Measurements from ENCODE around the gene SFXN5. TPM values are rescaled to one million over a fixed set of nuclear protein-coding genes. Genes with fewer than 3 reads are reported as not detected.

The SFXN5 gene
- polyA plus RNA-seq, 2 of the 4 experiments (the other 2 are of a cell fraction): 16.7 to 19.6 TPM

DNA sequence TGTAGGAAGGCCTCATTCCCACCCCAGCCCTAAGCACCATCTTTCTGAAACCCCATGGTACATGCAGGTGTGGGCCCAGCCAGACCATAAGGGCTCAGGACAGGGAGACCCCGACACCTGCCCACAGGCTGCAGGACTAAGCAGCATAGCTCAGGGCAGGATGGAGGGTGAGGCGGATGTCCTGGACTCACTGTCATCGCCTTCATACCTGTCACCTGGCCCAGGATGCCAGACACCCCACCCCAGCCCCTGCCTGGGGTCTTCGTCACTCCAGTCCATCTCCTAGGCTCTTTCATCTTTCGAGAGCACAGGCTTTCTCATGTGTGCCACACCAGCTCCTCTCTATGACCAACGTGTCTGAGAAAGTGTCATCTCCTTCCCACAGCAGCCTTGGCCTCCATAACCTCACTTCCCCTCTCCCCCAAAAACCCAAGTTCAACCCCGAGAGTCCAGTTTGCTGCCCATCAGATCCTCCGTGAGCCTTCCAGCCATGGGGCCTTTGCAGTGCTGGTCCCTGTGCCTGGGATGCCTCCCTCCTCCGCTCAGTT lies 82.7 kb downstream of the SFXN5 start:
- H3K4me2 ChIP-seq: no peak overlapping the region
- POLR2A ChIA-PET: no interaction called here
- H3K27ac ChIP-seq: no peak overlapping the region
- TF ChIP-seq HOXB13 (CRISPR knock-in tag; IDR thresholded peaks at IDR 0.05; ENCODE audit: low read depth): no peak
- CTCF ChIA-PET: interaction anchor here (0.5 to 18.2 kb wide), 5 partner anchors 15 to 188 kb away, joined by 3 to 190 read pairs (median 15); no protein-coding TSS in a partner anchor
- WGBS (ENCODE audit: missing lambda C conversion rate): 82% methylated on average over 9 of the region's 9 CpGs
- DNase-seq (ENCODE audit: low read depth in 1 of 2, low spot score in 1 of 2) (no peak), FAIRE-seq (no peak), ATAC-seq (no peak)
- no peaks in the 10 kb centered on the region for H3K9me3 ChIP-seq
- H3K4me1 ChIP-seq: no peaks in the 10 kb centered on the region
- H3K4me3 ChIP-seq: no peak overlapping the region

DNA sequence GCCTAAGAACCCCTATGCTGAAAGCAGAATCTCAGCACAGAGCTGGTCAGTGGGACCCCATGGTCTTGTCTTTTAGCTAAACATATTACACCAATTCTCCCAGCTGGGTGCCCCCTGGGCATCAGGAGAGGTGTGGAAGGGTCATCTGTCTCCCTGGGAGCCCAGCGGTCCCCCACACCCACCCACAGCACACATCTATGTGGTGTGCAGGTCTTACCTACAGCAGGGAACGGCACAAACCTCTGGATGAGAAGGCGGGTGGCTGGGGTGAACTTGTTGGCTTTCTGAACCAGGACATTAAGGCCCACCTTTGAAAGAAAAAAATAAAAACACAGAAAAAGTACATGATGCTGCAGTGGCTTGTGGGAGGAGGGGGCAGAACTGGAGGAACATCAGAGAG lies 83.5 kb downstream of the SFXN5 start:
- 93% methylated on average over 3 of the region's 3 CpGs for WGBS (ENCODE audit: missing lambda C conversion rate)
- DNase-seq (ENCODE audit: low read depth in 1 of 2, low spot score in 1 of 2) (no peak), FAIRE-seq (no peak), ATAC-seq (no peak)
- no peak overlapping the region for H3K4me3 ChIP-seq
- POLR2A ChIA-PET: no interaction called here
- no peak overlapping the region for H3K4me2 ChIP-seq
- H3K9me3 ChIP-seq: no peaks in the 10 kb centered on the region
- CTCF ChIA-PET: interaction anchor here (0.7 to 18.2 kb wide), 6 partner anchors 14 to 207 kb away, joined by 3 to 190 read pairs (median 10); no protein-coding TSS in a partner anchor
- H3K4me1 ChIP-seq: no peaks in the 10 kb centered on the region
- no peak overlapping the region for H3K27ac ChIP-seq
- no peak for TF ChIP-seq FOSL2 (IDR thresholded peaks at IDR 0.05)
- TF ChIP-seq FOSL2 (CRISPR knock-in tag; IDR thresholded peaks at IDR 0.05): no peak
- TF ChIP-seq POLR2AphosphoS2 (conservative IDR thresholded peaks at IDR 0.05; ENCODE audit: low read length): no peak
- no peak for TF ChIP-seq REST (IDR thresholded peaks at IDR 0.05)
- TF ChIP-seq, protein P1, sequence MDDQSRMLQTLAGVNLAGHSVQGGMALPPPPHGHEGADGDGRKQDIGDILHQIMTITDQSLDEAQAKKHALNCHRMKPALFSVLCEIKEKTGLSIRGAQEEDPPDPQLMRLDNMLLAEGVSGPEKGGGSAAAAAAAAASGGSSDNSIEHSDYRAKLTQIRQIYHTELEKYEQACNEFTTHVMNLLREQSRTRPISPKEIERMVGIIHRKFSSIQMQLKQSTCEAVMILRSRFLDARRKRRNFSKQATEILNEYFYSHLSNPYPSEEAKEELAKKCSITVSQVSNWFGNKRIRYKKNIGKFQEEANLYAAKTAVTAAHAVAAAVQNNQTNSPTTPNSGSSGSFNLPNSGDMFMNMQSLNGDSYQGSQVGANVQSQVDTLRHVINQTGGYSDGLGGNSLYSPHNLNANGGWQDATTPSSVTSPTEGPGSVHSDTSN (IDR thresholded peaks at IDR 0.05): no peak
- TF ChIP-seq FOSB (CRISPR knock-in tag; IDR thresholded peaks at IDR 0.05): no peak
- no peak for TF ChIP-seq NFE2L2 (conservative IDR thresholded peaks at IDR 0.05; ENCODE audit: low read length)
- no peak for TF ChIP-seq HES2 (IDR thresholded peaks at IDR 0.05)
- TF ChIP-seq HMGXB4 (CRISPR knock-in tag; IDR thresholded peaks at IDR 0.05; ENCODE audit: borderline replicate concordance): no peak
- no peak for TF ChIP-seq MAZ (IDR thresholded peaks at IDR 0.05; ENCODE audit: borderline replicate concordance, low read depth, low read length)
- TF ChIP-seq HOXB5 (CRISPR knock-in tag; IDR thresholded peaks at IDR 0.05): no peak
- no peak for TF ChIP-seq MAFK (IDR thresholded peaks at IDR 0.05; ENCODE audit: partially characterized antibody)
- no peak for TF ChIP-seq RAD21 (conservative IDR thresholded peaks at IDR 0.05 in 1 of 2, IDR thresholded peaks at IDR 0.05 in 1 of 2)
- TF ChIP-seq, protein P2, sequence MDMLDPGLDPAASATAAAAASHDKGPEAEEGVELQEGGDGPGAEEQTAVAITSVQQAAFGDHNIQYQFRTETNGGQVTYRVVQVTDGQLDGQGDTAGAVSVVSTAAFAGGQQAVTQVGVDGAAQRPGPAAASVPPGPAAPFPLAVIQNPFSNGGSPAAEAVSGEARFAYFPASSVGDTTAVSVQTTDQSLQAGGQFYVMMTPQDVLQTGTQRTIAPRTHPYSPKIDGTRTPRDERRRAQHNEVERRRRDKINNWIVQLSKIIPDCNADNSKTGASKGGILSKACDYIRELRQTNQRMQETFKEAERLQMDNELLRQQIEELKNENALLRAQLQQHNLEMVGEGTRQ (IDR thresholded peaks at IDR 0.05): no peak
- TF ChIP-seq EP300 (IDR thresholded peaks at IDR 0.05): no peak
- no peak for TF ChIP-seq ZNF302 (CRISPR knock-in tag; IDR thresholded peaks at IDR 0.05)
- no peak for TF ChIP-seq JUNB (IDR thresholded peaks at IDR 0.05)
